Measurements from ENCODE around the gene FNDC3B. TPM values are rescaled to one million over a fixed set of nuclear protein-coding genes. Genes with fewer than 3 reads are reported as not detected.

FNDC3B gene
- total and polyA plus RNA-seq, 10 donors = 3.1 to 149 (median 103) TPM

GRCh38 chr3:172202797-172203196, 163.4 kb downstream of the FNDC3B start:
- no peaks in the 10 kb centered on the region for H3K27me3 ChIP-seq (replicated peaks in 1 of 7)
- H3K9me3 ChIP-seq = peaks cover 0 to 19% (median 7%) of the 10 kb centered on the region in 8 donors
- intact Hi-C loops (cut with DNase I; ENCODE audit: low total_unique reads) = no loop called here
- WGBS, 5 donors = 87 to 98% (median 95%) methylated on average over 3 of the region's 3 CpGs
- H3K27ac ChIP-seq = peak overlapping the region in 2 of 8 donors; percentile 24 to 71
- TF ChIP-seq POLR2AphosphoS5 (IDR thresholded peaks at IDR 0.05) = no peak
- TF ChIP-seq CTCF (IDR thresholded peaks at IDR 0.05 in 8 of 11, conservative IDR thresholded peaks at IDR 0.05 in 3 of 11) = no peak
- TF ChIP-seq POLR2A (IDR thresholded peaks at IDR 0.05) = no peak
- no peak overlapping the region for H3K4me3 ChIP-seq
- H3K36me3 ChIP-seq = peaks cover 0 to 6% (median 0%) of the 10 kb centered on the region in 6 donors
- peaks cover 0 to 38% (median 29%) of the 10 kb centered on the region in 6 donors for H3K4me1 ChIP-seq
- DNase-seq = no peak

GRCh38 chr3:172203522-172204258, 164.3 kb downstream of the FNDC3B start:
- no peak for TF ChIP-seq POLR2A (IDR thresholded peaks at IDR 0.05)
- TF ChIP-seq CTCF (IDR thresholded peaks at IDR 0.05 in 8 of 11, conservative IDR thresholded peaks at IDR 0.05 in 3 of 11) = no peak
- no peak for TF ChIP-seq POLR2AphosphoS5 (IDR thresholded peaks at IDR 0.05)
- Histone ChIP-seq H3K4me3 (no peak overlapping the region), H3K27me3 (replicated peaks in 1 of 7) (no peaks in the 10 kb centered on the region), H3K4me1 (peaks cover 0 to 43% (median 29%) of the 10 kb centered on the region in 6 donors), H3K36me3 (peaks cover 0 to 6% (median 0%) of the 10 kb centered on the region in 6 donors), H3K9me3 (peaks cover 0 to 19% (median 7%) of the 10 kb centered on the region in 8 donors), H3K27ac (peak overlapping the region in 2 of 8 donors; percentile 3 to 71)
- intact Hi-C loops (cut with DNase I; ENCODE audit: low total_unique reads) = no loop called here
- WGBS, 5 donors = 82 to 90% (median 86%) methylated on average over 9 of the region's 9 CpGs
- no peak for DNase-seq

- Histone ChIP-seq H3K36me3 (peaks cover 0 to 6% (median 0%) of the 10 kb centered on the region in 6 donors), H3K27me3 (replicated peaks in 1 of 7) (no peaks in the 10 kb centered on the region), H3K4me3 (no peak overlapping the region), H3K9me3 (peaks cover 0 to 19% (median 7%) of the 10 kb centered on the region in 8 donors), H3K4me1 (peaks cover 0 to 52% (median 33%) of the 10 kb centered on the region in 6 donors), H3K27ac (no peak overlapping the region)
- TF ChIP-seq POLR2A (IDR thresholded peaks at IDR 0.05) (no peak), CTCF (IDR thresholded peaks at IDR 0.05 in 8 of 11, conservative IDR thresholded peaks at IDR 0.05 in 3 of 11) (no peak), POLR2AphosphoS5 (IDR thresholded peaks at IDR 0.05) (no peak)
- no peak for DNase-seq
- WGBS, 5 donors = 89 to 96% (median 94%) methylated on average over 5 of the region's 5 CpGs
- intact Hi-C loops (cut with DNase I; ENCODE audit: low total_unique reads) = no loop called here
These were observed 165.3 kb downstream of the FNDC3B start for GRCh38 chr3:172204716-172205115.

GRCh38 chr3:172208586-172209332, 169.4 kb downstream of the FNDC3B start:
- Histone ChIP-seq H3K27me3 (replicated peaks in 1 of 7) (no peaks in the 10 kb centered on the region), H3K27ac (peak overlapping the region in 3 of 8 donors; percentile 35 to 60 (median 43)), H3K36me3 (peaks cover 0 to 7% (median 0%) of the 10 kb centered on the region in 6 donors), H3K4me1 (peaks cover 0 to 41% (median 10%) of the 10 kb centered on the region in 6 donors), H3K4me3 (no peak overlapping the region), H3K9me3 (peaks cover 0 to 19% (median 7%) of the 10 kb centered on the region in 8 donors)
- peak in 2 of 3 donors; percentile 23 to 34 for TF ChIP-seq POLR2AphosphoS5 (IDR thresholded peaks at IDR 0.05)
- TF ChIP-seq CTCF (IDR thresholded peaks at IDR 0.05 in 8 of 11, conservative IDR thresholded peaks at IDR 0.05 in 3 of 11) = no peak
- intact Hi-C loops (cut with DNase I; ENCODE audit: low total_unique reads) = no loop called here
- DNase-seq = peak; percentile 73
- 81 to 92% (median 86%) methylated on average over 12 to 20 of the region's 20 CpGs for WGBS, 5 donors
